Pancreas (tissue), 10 donors: ENCODE data around the gene TK2. TPM values are rescaled to one million over a fixed set of nuclear protein-coding genes. Genes with fewer than 3 reads are reported as not detected.
"Not testable (repeated sequence)": the region's sequence is repeated elsewhere in the genome, so short reads cannot be mapped to it uniquely, and the experiment has no call there.

Experiments used
- ATAC-seq, 4 donors: fragments of 200-7000 bp; cut with Tn5 transposase; one replicate each; pipeline versions ENCODE4 v1.8.0 to v1.9.1; 2020; ENCODE audit warnings: mild to moderate bottlenecking in 4 of 4, moderate library complexity in 4 of 4
- DNase-seq, 6 donors: peaks; one replicate each; pipeline ENCODE4 v3.0.0-alpha.2; 2020
- FAIRE-seq: peaks from 2 replicates; lab custom pipeline; 2012; peaks lifted over from hg19 to GRCh38; lab: Jason Lieb, UNC
- H3K27ac ChIP-seq, 4 donors: fragments of 200-600 bp; sonication (generic); 1 replicate in 3 of 4; 2 replicates in 1 of 4; pipeline versions ENCODE4 v1.5.0 to v1.8.0; 2020
- H3K27me3 ChIP-seq, 4 donors: fragments of 200-600 bp; one replicate each; pipeline ENCODE4 v1.8.0; 2021
- H3K36me3 ChIP-seq, 3 donors: fragments of 200-600 bp; sonication (generic) in 1 of 3; one replicate each; pipeline versions ENCODE4 v1.5.0 to v1.8.0; 2020 to 2021
- H3K4me1 ChIP-seq, 3 donors: fragments of 200-600 bp; one replicate each; pipeline ENCODE4 v1.8.0; 2021
- H3K4me3 ChIP-seq, 4 donors: fragments of 200-600 bp; sonication (generic) in 2 of 4; one replicate each; pipeline versions ENCODE4 v1.5.0 to v1.8.0; 2020 to 2021
- H3K9me3 ChIP-seq, 4 donors: fragments of 200-600 bp; one replicate each; pipeline ENCODE4 v1.8.0; 2021
- WGBS, 2 donors: extraction: QIAGEN DNeasy Blood & Tissue Kit; methylation state at CpG; one replicate each; pipeline ENCODE4 v1.1.7; 2013; 5-methylcytosine and 5-hydroxymethylcytosine counted together
- intact Hi-C, 3 donors: fragments of 100-400 bp; cut with DNase I; formaldehyde crosslinking; loops; one replicate each; pipeline versions ENCODE4 v1.11.1 to v1.14.2; 2022
- polyA plus RNA-seq, 2 donors: library from polyadenylated mRNA; stranded (reverse); fragments of 200-250 nt; gene quantifications; one replicate each; pipeline ENCODE4 v1.2.3, GENCODE V29; 2013
- total RNA-seq, 6 donors: library from RNA; stranded (reverse); fragmentation: NEBNext Ultra II Directional in 4 of 6; extraction: Animal tissue kit (Norgen Biotek cat#: 25700) in 4 of 6; gene quantifications; one replicate each; pipeline versions ENCODE4 v1.2.1 to v1.2.4, GENCODE V29; 2021 to 2023
- TF ChIP-seq, protein P1 (sequence below), 4 donors: fragments of 200-600 bp; sonication (generic) in 3 of 4; IDR thresholded peaks; one replicate each; pipeline versions ENCODE4 v1.5.0 to v1.8.0; 2021; ENCODE audit warnings: antibody characterized with exemption in 4 of 4
- donor health status: healthy with polysubstance abuse.
- donor health status: DM: no; HTN: no; CAD: no; lungs with moderate emphysema.
- donor health status: DM: no; HTN: no; CAD: no.
- donor health status: control.
- donor health status: control.
- donor health status: Bipolar disorder and iron deficiency.
- donor health status: DM: yes; HTN: yes; CAD: no.
- donor health status: DM: no; HTN: no; CAD: no.
- donor health status: DM: no; HTN: no; CAD: no.
- donor health status: DM: yes; HTN: yes; CAD: no.

The TK2 gene
- total and polyA plus RNA-seq, 8 donors: 13.9 to 22.9 (median 20.5) TPM

DNA sequence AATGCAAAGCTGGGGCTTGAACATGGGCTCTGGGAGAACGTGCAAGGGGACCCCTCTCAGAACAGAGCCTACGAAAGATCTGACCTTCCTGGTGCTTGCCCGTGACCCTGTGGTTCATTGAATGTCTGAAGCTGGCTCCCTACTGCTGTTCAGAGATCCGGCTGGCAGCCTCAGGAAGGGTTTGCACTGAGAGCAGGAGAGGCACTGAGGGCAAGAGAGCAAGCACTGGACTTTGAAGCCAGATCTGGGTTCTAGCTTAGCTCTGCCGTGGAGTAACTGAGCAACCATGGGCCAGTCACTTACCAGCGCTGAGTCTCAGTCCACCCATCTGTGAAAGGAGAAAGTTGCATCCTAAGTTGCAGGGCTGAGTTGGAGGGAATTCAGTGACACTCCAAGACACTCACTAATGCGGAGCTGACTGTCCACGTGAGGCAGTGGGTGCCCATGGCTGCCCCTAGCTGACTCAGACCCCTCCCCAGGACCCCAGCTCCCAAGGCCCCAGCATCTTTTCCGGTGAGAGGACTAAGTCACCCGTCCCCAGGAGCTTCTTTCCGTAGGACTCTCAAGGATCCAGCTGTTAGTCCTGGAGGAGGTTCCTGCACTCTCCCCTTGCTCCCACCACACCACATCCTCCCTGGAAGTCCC is 81.5 kb downstream of the TK2 start:
- Histone ChIP-seq H3K27me3 (no peaks in the 10 kb centered on the region), H3K4me3 (no peak overlapping the region), H3K4me1 (no peaks in the 10 kb centered on the region), H3K9me3 (no peaks in the 10 kb centered on the region), H3K36me3 (no peaks in the 10 kb centered on the region), H3K27ac (no peak overlapping the region)
- no peak for DNase-seq
- no peak for ATAC-seq
- intact Hi-C loops: no loop called here
- 77 to 83% methylated on average over 11 of the region's 11 CpGs for WGBS, 2 donors
- FAIRE-seq: no peak
- TF ChIP-seq, protein P1, sequence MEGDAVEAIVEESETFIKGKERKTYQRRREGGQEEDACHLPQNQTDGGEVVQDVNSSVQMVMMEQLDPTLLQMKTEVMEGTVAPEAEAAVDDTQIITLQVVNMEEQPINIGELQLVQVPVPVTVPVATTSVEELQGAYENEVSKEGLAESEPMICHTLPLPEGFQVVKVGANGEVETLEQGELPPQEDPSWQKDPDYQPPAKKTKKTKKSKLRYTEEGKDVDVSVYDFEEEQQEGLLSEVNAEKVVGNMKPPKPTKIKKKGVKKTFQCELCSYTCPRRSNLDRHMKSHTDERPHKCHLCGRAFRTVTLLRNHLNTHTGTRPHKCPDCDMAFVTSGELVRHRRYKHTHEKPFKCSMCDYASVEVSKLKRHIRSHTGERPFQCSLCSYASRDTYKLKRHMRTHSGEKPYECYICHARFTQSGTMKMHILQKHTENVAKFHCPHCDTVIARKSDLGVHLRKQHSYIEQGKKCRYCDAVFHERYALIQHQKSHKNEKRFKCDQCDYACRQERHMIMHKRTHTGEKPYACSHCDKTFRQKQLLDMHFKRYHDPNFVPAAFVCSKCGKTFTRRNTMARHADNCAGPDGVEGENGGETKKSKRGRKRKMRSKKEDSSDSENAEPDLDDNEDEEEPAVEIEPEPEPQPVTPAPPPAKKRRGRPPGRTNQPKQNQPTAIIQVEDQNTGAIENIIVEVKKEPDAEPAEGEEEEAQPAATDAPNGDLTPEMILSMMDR (IDR thresholded peaks at IDR 0.05): no peak

DNA sequence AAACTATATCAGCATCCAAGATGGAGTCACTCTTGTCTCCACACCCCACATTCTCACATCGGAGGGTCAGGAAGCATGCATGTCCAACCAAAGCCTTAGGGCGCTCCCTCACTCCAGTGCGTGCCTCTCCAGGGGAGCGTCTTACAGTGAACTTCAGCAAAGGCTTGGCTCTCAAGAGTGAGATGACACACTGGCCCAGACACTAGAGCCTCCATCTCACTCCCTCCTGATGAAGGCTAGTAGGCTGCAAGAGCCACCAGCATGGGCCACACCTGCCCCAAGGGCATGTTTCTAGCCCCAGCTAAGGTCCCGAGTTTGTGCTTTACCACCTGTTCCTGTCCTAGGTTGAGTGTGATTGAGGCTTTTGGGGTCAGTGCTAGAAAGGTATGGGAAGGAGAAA is 82.3 kb downstream of the TK2 start:
- ATAC-seq (no peak), DNase-seq (no peak), FAIRE-seq (no peak)
- WGBS, 2 donors: 89 to 90% methylated on average over 5 of the region's 5 CpGs
- intact Hi-C loops: no loop called here
- H3K27me3 ChIP-seq: no peaks in the 10 kb centered on the region
- no peaks in the 10 kb centered on the region for H3K9me3 ChIP-seq
- no peak overlapping the region for H3K4me3 ChIP-seq
- TF ChIP-seq, protein P1 (IDR thresholded peaks at IDR 0.05): no peak
- H3K4me1 ChIP-seq: no peaks in the 10 kb centered on the region
- H3K27ac ChIP-seq: no peak overlapping the region
- H3K36me3 ChIP-seq: no peaks in the 10 kb centered on the region

DNA sequence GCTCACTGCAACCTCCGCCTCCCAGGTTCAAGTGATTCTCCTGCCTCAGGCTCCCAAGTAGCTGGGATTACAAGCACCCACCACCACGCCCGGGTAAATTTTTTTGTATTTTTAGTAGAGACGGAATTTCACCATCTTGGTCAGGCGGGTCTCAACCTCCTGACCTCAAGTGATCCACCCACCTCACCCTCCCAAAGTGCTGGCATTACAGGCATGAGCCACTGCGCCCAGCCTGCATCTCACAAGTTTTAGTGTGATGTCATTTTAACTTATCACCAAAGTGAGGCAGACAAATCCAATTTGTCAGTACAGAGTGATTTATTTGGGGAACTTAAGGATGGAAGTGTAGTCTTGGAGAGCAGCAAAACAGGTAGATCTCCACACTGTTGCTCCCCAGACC is 83.3 kb downstream of the TK2 start:
- H3K27me3 ChIP-seq, FAIRE-seq, intact Hi-C loops, H3K9me3 ChIP-seq, ATAC-seq, H3K4me3 ChIP-seq, H3K4me1 ChIP-seq, H3K27ac ChIP-seq, DNase-seq, H3K36me3 ChIP-seq: not testable (repeated sequence)
- 89 to 90% methylated on average over 6 of the region's 6 CpGs for WGBS, 2 donors

DNA sequence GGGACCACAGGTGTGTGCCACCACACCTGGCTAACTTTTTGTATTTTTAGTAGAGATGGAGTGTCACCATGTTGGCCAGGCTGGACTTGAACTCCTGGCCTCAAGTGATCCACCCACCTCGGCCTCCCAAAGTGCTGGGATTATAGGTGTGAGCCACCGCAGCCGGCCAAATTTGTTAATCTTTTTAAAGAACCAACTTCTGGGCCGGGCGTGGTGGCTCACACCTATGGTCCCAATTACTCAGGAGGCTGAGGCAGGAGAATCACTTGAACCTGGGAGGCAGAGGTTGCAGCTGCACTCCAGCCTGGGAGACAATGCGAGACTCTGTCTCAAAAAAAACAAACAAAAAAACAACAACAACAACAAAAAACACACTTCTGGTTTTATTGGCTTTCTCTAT is 84.0 kb downstream of the TK2 start:
- H3K36me3 ChIP-seq, H3K4me1 ChIP-seq, intact Hi-C loops, DNase-seq, H3K9me3 ChIP-seq, H3K4me3 ChIP-seq, ATAC-seq, H3K27me3 ChIP-seq, FAIRE-seq, H3K27ac ChIP-seq: not testable (repeated sequence)
- 89% methylated on average over 6 of the region's 6 CpGs for WGBS, 2 donors

DNA sequence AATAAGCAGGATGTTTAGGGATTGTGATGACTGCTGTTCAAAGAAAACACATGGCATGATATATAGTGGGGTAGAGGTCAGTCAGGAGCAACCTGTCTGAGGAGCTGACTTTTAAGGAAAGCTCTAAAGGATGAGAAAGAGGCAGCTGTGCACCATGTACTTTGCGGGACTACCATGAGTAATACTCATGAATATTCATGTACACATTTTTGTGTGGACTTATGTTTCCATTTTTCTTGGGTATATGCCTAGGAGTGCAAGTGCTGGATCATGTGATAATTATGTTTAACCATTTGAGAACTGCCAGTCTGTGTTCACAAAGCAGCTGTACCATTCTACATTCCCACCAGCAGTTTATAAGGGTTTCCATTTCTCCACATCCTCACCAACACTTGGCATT is 87.0 kb downstream of the TK2 start:
- WGBS, 2 donors: 18 to 35% methylated on average over 1 of the region's 1 CpG
- Histone ChIP-seq H3K36me3 (no peaks in the 10 kb centered on the region), H3K4me3 (no peak overlapping the region), H3K9me3 (no peaks in the 10 kb centered on the region), H3K27me3 (peaks cover 0 to 5% (median 0%) of the 10 kb centered on the region in 4 donors), H3K27ac (no peak overlapping the region), H3K4me1 (no peaks in the 10 kb centered on the region)
- FAIRE-seq: no peak
- TF ChIP-seq, protein P1 (IDR thresholded peaks at IDR 0.05): no peak
- no peak for DNase-seq
- intact Hi-C loops: no loop called here
- no peak for ATAC-seq

DNA sequence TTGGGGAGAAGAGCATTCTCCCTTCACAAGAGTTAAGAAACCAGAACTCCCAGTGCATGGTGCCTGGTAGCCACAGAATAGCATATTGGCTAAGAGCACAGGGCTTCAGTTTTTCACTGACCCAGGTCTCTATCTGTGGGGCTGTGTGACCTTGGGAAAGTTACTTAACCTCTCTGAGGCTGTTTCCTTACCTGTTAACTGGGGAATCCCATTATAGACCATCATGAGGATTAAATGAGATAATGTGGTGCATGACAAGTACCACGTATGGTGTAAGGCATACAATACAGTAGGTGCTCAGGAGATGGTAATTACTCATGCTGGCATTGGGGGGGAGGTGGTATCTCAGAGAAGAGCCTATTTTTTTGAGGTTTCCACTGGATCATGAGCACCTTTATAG is 89.2 kb downstream of the TK2 start:
- no peaks in the 10 kb centered on the region for H3K9me3 ChIP-seq
- ATAC-seq (no peak), FAIRE-seq (no peak), DNase-seq (no peak)
- WGBS, 2 donors: 57 to 59% methylated on average over 1 of the region's 1 CpG
- H3K27ac ChIP-seq: no peak overlapping the region
- intact Hi-C loops: no loop called here
- no peaks in the 10 kb centered on the region for H3K36me3 ChIP-seq
- H3K27me3 ChIP-seq: peaks cover 0 to 5% (median 0%) of the 10 kb centered on the region in 4 donors
- TF ChIP-seq, protein P1 (IDR thresholded peaks at IDR 0.05): no peak
- H3K4me1 ChIP-seq: no peaks in the 10 kb centered on the region
- no peak overlapping the region for H3K4me3 ChIP-seq
